ENCODE measurements around the gene USP22.
"Not testable (repeated sequence)": the region's sequence is repeated elsewhere in the genome, so short reads cannot be mapped to it uniquely, and the experiment has no call there.

The USP22 gene

GRCh38 chr17:21077281-21077680 lies 34.5 kb upstream of the USP22 start:
- H3K27ac ChIP-seq (ENCODE audit: low read length), result no peak overlapping the region
- no peak for DNase-seq (ENCODE audit: low read depth, low spot score)
- no peaks in the 10 kb centered on the region; the same call in 1 of the 2 replicates for H3K4me1 ChIP-seq (ENCODE audit: control insufficient read depth, insufficient read depth, low read length)
- no CpG with 5 or more reads among the region's 2 CpGs for whole genome bisulfite sequencing (ENCODE audit: insufficient coverage, insufficient read length)
- no peaks in the 10 kb centered on the region for H3K27me3 ChIP-seq (ENCODE audit: control insufficient read depth, insufficient read depth, low read length)
- H3K4me3 ChIP-seq (ENCODE audit: low read length), result no peak overlapping the region
- H3K36me3 ChIP-seq (ENCODE audit: control insufficient read depth, insufficient read depth, low read length), result no peaks in the 10 kb centered on the region
- H3K9me3 ChIP-seq (ENCODE audit: control insufficient read depth, insufficient read depth, low read length), result no peaks in the 10 kb centered on the region

DNA sequence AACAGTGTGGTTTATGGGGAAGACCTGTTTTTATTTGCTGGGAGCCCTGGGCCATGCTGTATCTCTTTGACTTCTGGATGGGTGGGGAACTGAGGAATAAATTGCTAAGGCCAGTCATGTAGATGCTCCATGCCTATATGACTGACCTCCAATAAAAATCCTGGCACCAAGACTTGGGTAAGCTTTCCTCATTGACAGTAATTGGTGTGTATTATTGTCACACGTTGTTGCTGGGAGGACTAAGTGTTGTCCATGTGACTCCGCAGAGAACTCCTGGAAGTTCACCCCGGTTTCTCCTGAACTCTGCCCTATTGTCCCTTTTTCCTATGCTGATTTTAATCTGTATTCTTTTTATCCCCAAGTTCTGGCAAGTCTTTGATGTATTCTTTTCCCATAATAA lies 33.4 kb upstream of the USP22 start:
- Histone ChIP-seq H3K4me3 (ENCODE audit: low read length) (no peak overlapping the region), H3K36me3 (ENCODE audit: control insufficient read depth, insufficient read depth, low read length) (no peaks in the 10 kb centered on the region), H3K9me3 (ENCODE audit: control insufficient read depth, insufficient read depth, low read length) (no peaks in the 10 kb centered on the region), H3K4me1 (ENCODE audit: control insufficient read depth, insufficient read depth, low read length) (no peaks in the 10 kb centered on the region; the same call in 1 of the 2 replicates), H3K27ac (ENCODE audit: low read length) (no peak overlapping the region), H3K27me3 (ENCODE audit: control insufficient read depth, insufficient read depth, low read length) (no peaks in the 10 kb centered on the region)
- WGBS (ENCODE audit: insufficient coverage, insufficient read length), result no CpG with 5 or more reads among the region's 3 CpGs
- no peak for DNase-seq (ENCODE audit: low read depth, low spot score)

DNA sequence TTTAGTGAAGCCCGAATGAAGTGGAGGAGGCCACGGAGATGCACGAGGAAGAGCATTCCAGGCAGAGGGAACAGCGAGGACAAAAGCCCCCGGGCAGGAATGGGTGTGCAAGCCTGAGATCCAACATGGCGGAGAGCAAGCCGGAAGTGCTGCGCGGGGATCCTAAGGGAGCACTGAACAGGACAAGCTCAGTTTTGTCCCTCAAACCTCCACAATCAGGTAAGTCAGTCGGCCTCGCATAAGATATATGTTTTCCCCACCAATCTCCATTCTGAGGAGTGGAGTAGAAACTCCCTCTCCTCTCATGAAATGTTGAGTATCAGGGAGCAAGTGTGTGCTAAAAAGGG lies 32.9 kb upstream of the USP22 start:
- WGBS (ENCODE audit: insufficient coverage, insufficient read length), result no CpG with 5 or more reads among the region's 11 CpGs
- no peaks in the 10 kb centered on the region for H3K9me3 ChIP-seq (ENCODE audit: control insufficient read depth, insufficient read depth, low read length)
- no peaks in the 10 kb centered on the region for H3K36me3 ChIP-seq (ENCODE audit: control insufficient read depth, insufficient read depth, low read length)
- no peaks in the 10 kb centered on the region; the same call in 1 of the 2 replicates for H3K4me1 ChIP-seq (ENCODE audit: control insufficient read depth, insufficient read depth, low read length)
- no peak overlapping the region for H3K4me3 ChIP-seq (ENCODE audit: low read length)
- no peaks in the 10 kb centered on the region for H3K27me3 ChIP-seq (ENCODE audit: control insufficient read depth, insufficient read depth, low read length)
- no peak for DNase-seq (ENCODE audit: low read depth, low spot score)
- H3K27ac ChIP-seq (ENCODE audit: low read length), result no peak overlapping the region

GRCh38 chr17:21072745-21073197 lies 30.0 kb upstream of the USP22 start:
- Histone ChIP-seq H3K9me3 (ENCODE audit: control insufficient read depth, insufficient read depth, low read length) (no peaks in the 10 kb centered on the region), H3K27ac (ENCODE audit: low read length) (no peak overlapping the region), H3K36me3 (ENCODE audit: control insufficient read depth, insufficient read depth, low read length) (no peaks in the 10 kb centered on the region), H3K4me1 (ENCODE audit: control insufficient read depth, insufficient read depth, low read length) (no peaks in the 10 kb centered on the region; the same call in 1 of the 2 replicates), H3K27me3 (ENCODE audit: control insufficient read depth, insufficient read depth, low read length) (no peaks in the 10 kb centered on the region), H3K4me3 (ENCODE audit: low read length) (no peak overlapping the region)
- DNase-seq (ENCODE audit: low read depth, low spot score), result no peak
- WGBS (ENCODE audit: insufficient coverage, insufficient read length), result no CpG with 5 or more reads among the region's 11 CpGs

DNA sequence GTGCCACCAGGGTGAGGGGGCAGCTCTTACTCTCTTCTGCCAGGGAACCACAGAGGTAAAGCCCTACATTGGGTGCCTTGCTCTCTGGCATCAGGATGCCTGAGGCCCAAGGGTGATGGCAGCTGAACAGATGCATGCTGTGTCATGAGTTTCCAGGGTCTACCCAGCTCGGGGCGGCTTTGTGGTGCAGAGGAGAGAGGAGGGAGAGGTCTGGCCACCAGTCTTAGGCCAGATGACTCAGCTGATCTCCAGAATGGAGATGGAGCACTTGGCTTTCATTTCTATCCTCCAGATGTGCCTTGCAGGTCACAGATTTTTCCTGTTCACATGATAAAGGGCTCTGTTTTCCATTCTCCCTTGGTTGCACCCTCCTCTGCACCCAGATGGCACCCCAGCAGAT lies 23.6 kb upstream of the USP22 start:
- no peaks in the 10 kb centered on the region for H3K4me1 ChIP-seq (ENCODE audit: control insufficient read depth, insufficient read depth, low read length)
- no peaks in the 10 kb centered on the region for H3K36me3 ChIP-seq (ENCODE audit: control insufficient read depth, insufficient read depth, low read length)

DNA sequence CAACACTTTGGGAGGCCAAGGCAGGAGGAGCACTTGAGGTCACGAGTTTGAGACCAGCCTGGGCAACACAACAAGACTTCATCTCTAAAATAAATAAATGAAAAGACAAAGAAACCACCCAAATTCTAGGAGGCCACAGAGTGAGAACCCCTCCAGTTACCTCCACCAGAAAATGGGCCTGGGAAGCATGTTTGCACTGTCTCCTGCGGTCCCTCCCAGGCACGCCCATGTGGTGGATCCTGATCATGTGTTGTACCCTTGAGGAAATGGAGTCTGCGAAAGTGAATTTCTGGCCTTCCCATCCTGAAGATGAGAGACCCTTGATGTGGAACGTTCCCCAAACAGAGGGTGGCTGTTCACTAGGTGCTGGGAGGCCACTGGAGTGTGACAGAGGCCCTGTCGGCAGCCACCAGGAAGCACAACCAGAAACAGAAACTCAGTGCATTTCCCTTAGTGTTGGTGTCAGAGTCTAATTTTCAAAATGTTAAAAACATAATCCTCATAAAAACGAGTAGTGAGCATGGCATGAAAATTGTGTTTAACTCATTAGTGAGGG lies 19.2 kb upstream of the USP22 start:
- H3K27ac ChIP-seq (ENCODE audit: low read length), result no peak overlapping the region
- no CpG with 5 or more reads among the region's 7 CpGs for WGBS (ENCODE audit: insufficient coverage, insufficient read length)
- no peak for DNase-seq (ENCODE audit: low read depth, low spot score)
- no peaks in the 10 kb centered on the region for H3K4me1 ChIP-seq (ENCODE audit: control insufficient read depth, insufficient read depth, low read length)
- H3K27me3 ChIP-seq (ENCODE audit: control insufficient read depth, insufficient read depth, low read length), result no peaks in the 10 kb centered on the region
- no peak overlapping the region for H3K4me3 ChIP-seq (ENCODE audit: low read length)
- no peaks in the 10 kb centered on the region for H3K36me3 ChIP-seq (ENCODE audit: control insufficient read depth, insufficient read depth, low read length)
- no peaks in the 10 kb centered on the region for H3K9me3 ChIP-seq (ENCODE audit: control insufficient read depth, insufficient read depth, low read length)

More for the DNA sequence above, 23.6 kb upstream of the USP22 start:
- WGBS (ENCODE audit: insufficient coverage, insufficient read length), result no CpG with 5 or more reads among the region's 2 CpGs
- H3K4me3 ChIP-seq (ENCODE audit: low read length), result no peak overlapping the region
- H3K27me3 ChIP-seq (ENCODE audit: control insufficient read depth, insufficient read depth, low read length), result no peaks in the 10 kb centered on the region
- H3K27ac ChIP-seq (ENCODE audit: low read length), result no peak overlapping the region
- DNase-seq (ENCODE audit: low read depth, low spot score), result no peak
- H3K9me3 ChIP-seq (ENCODE audit: control insufficient read depth, insufficient read depth, low read length), result no peaks in the 10 kb centered on the region

DNA sequence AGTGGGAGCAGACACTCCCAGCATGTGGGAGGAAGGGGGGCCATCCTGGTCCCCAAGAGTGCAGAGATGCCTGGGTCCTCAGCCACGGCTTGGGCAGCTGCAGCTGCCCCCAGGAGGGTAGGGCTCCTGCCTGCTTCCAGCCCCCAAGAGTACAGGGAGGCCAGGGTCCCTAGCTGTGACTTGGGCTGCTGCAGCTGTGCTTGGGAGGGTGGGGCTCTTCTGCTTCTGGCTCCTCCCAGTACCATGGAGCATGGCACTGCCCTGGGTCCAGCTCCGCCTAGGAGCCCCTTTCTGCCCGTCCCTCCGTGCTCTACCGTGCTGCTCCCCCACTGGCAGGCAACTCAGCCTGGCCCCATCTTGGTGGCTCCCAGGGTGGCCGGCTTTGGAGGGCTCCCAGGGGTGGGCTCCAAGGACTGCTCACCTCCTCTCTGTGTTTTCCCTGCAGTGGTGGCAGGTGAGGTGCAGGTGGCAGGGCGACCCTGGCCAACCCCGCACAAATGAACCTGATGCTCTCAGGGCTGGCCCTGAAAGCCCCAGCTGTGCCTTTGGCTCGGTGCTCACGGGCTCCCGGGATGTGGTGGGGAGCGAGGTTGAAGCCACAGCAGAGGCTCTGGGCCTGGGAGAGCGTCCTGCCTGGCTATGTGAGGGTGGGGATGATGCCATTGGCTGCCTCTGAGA lies 18.5 kb upstream of the USP22 start:
- Histone ChIP-seq H3K4me1 (ENCODE audit: control insufficient read depth, insufficient read depth, low read length) (no peaks in the 10 kb centered on the region), H3K4me3 (ENCODE audit: low read length) (no peak overlapping the region), H3K9me3 (ENCODE audit: control insufficient read depth, insufficient read depth, low read length) (no peaks in the 10 kb centered on the region)

GRCh38 chr17:21059761-21060160 lies 16.9 kb upstream of the USP22 start:
- no peak for DNase-seq (ENCODE audit: low read depth, low spot score)
- Histone ChIP-seq H3K4me3 (ENCODE audit: low read length) (no peak overlapping the region), H3K27me3 (ENCODE audit: control insufficient read depth, insufficient read depth, low read length) (no peaks in the 10 kb centered on the region), H3K27ac (ENCODE audit: low read length) (no peak overlapping the region), H3K4me1 (ENCODE audit: control insufficient read depth, insufficient read depth, low read length) (no peaks in the 10 kb centered on the region), H3K9me3 (ENCODE audit: control insufficient read depth, insufficient read depth, low read length) (no peaks in the 10 kb centered on the region), H3K36me3 (ENCODE audit: control insufficient read depth, insufficient read depth, low read length) (no peaks in the 10 kb centered on the region)
- no CpG with 5 or more reads among the region's 7 CpGs for WGBS (ENCODE audit: insufficient coverage, insufficient read length)

More for the DNA sequence above, 18.5 kb upstream of the USP22 start:
- Histone ChIP-seq H3K36me3 (ENCODE audit: control insufficient read depth, insufficient read depth, low read length) (no peaks in the 10 kb centered on the region), H3K27ac (ENCODE audit: low read length) (no peak overlapping the region), H3K27me3 (ENCODE audit: control insufficient read depth, insufficient read depth, low read length) (no peaks in the 10 kb centered on the region)
- DNase-seq (ENCODE audit: low read depth, low spot score), result no peak
- WGBS (ENCODE audit: insufficient coverage, insufficient read length), result no CpG with 5 or more reads among the region's 13 CpGs

GRCh38 chr17:21058098-21058893 lies 15.5 kb upstream of the USP22 start:
- no CpG with 5 or more reads among the region's 5 CpGs for WGBS (ENCODE audit: insufficient coverage, insufficient read length)
- Histone ChIP-seq H3K27ac (ENCODE audit: low read length) (no peak overlapping the region), H3K4me1 (ENCODE audit: control insufficient read depth, insufficient read depth, low read length) (no peaks in the 10 kb centered on the region), H3K36me3 (ENCODE audit: control insufficient read depth, insufficient read depth, low read length) (no peaks in the 10 kb centered on the region), H3K4me3 (ENCODE audit: low read length) (no peak overlapping the region), H3K27me3 (ENCODE audit: control insufficient read depth, insufficient read depth, low read length) (no peaks in the 10 kb centered on the region), H3K9me3 (ENCODE audit: control insufficient read depth, insufficient read depth, low read length) (no peaks in the 10 kb centered on the region)
- DNase-seq (ENCODE audit: low read depth, low spot score), result no peak

- H3K4me3 ChIP-seq (ENCODE audit: low read length); H3K27me3 ChIP-seq (ENCODE audit: control insufficient read depth, insufficient read depth, low read length); DNase-seq (ENCODE audit: low read depth, low spot score); H3K36me3 ChIP-seq (ENCODE audit: control insufficient read depth, insufficient read depth, low read length); H3K4me1 ChIP-seq (ENCODE audit: control insufficient read depth, insufficient read depth, low read length); H3K27ac ChIP-seq (ENCODE audit: low read length); H3K9me3 ChIP-seq (ENCODE audit: control insufficient read depth, insufficient read depth, low read length): not testable (repeated sequence)
- WGBS (ENCODE audit: insufficient coverage, insufficient read length), result no CpG with 5 or more reads among the region's 8 CpGs
Observed at GRCh38 chr17:21053056-21053455, 10.2 kb upstream of the USP22 start.

Data from iPS DF 6.9 (cell line).